HG03378 (cell line): ENCODE measurements around the gene BOK.

Experiments
- ATAC-seq: cut with Tn5 transposase; IDR thresholded peaks from one replicate; pipeline ENCODE4 v1.9.1; 2021; ENCODE audit warnings: mild to moderate bottlenecking, moderate library complexity; ENCODE audit not compliant: unreplicated experiment

Gene BOK

GRCh38 chr2:241618829-241619228 lies 60.3 kb downstream of the BOK start:
- ATAC-seq = no peak

- no peak for ATAC-seq
These were observed 61.3 kb downstream of the BOK start for GRCh38 chr2:241619597-241620418.

- ATAC-seq = no peak
These were observed 61.8 kb downstream of the BOK start for GRCh38 chr2:241620419-241620769.
